ENCODE measurements around the gene R3HDM1.
A peak's percentile ranks its signal among the peaks of the same experiment; 100 is the strongest.
"Not testable (repeated sequence)": the region's sequence is repeated elsewhere in the genome, so short reads cannot be mapped to it uniquely, and the experiment has no call there.

The R3HDM1 gene

GRCh38 chr2:135708159-135708558, 176.9 kb downstream of the R3HDM1 start:
- DNase-seq: no peak

GRCh38 chr2:135709992-135710391, 178.7 kb downstream of the R3HDM1 start:
- DNase-seq: peak in 49 of 58 donors; percentile 2 to 81 (median 29)

DNA sequence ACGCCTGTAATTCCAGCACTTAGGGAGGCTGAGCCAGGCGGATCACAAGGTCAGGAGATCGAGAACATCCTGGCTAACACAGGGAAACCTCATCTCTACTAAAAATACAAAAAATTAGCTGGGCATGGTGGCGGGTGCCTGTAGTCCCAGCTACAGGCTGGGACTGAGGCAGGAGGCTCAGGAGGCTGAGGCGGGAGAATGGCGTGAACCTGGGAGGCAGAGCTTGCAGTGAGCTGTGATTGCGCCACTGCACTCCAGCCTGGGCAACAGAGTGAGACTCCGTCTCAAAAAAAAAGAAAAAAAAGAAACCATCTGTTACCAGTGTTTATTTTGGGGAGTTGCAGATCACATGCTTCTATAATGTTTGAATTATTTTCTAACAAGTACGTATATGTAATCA, 183.8 kb downstream of the R3HDM1 start:
- DNase-seq: not testable (repeated sequence)

- DNase-seq: no peak
These were observed 196.9 kb downstream of the R3HDM1 start for GRCh38 chr2:135728064-135728743.

DNA sequence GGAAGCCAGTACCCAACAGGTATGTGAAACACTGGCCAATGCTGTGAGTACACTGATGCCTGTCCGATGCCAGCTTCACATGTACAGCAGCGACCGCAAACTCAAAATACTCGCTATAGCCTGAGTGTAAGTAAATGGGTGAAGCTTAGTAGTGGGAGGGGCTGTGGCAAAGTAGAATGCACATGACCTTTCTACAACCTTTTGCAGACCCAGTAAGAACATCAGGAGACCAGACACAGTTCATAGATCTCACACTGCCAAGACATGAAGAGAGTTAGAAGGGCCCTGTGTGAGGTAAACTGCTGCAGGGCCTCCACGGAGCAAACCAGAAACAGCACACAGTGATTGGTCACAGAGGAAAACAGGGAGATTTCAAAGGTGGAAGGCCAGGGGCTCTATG, 201.3 kb downstream of the R3HDM1 start:
- DNase-seq: no peak

- DNase-seq: no peak
These were observed 201.8 kb downstream of the R3HDM1 start for GRCh38 chr2:135733045-135733444.

DNA sequence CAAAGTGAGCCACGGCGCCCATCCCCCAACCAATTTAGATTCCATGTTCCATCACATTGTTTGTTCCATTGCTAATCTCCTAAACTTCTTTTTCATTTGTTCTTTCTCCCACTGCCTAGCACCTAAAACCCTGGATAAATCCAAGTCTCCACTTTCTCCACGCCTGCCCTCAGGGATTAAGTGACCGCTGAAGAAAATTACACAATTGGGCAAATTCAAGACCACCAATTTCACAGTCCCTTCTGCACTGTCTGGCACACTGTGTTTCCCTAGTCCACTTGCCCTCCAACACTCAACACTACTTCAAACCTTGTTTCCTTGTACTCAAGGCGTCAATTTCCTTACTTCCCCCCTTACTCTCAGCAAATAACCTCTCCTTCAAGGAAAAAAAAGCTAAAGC, 205.3 kb downstream of the R3HDM1 start:
- no peak for DNase-seq

DNA sequence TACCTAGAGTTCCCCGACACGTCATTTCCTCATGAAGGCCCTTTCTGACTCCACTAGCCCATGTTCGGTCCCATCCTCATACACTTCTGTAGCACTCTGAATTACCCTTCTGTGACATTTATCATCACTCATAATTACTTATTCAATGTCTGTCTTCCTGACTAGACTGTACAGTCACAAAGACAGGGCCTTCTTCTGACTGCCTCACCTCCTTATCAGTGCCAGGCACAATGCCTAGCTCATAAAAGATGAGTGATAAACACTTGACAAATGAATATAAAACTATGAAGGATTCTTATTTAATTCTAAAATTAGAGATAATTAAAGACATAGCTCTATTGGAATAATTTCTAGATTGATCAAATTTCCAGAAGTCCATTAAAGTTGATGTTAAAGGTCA, 208.9 kb downstream of the R3HDM1 start:
- no peak for DNase-seq

- no peak for DNase-seq
These were observed 209.7 kb downstream of the R3HDM1 start for GRCh38 chr2:135741043-135741394.

- peak; percentile 78 to 99 (median 96) for DNase-seq
These were observed 210.4 kb downstream of the R3HDM1 start, which contains the start of gene UBXN4 for GRCh38 chr2:135741395-135742324. UBXN4 (plus strand) TSS chr2:135741855; CDS start chr2:135741930, 75 bp downstream.

DNA sequence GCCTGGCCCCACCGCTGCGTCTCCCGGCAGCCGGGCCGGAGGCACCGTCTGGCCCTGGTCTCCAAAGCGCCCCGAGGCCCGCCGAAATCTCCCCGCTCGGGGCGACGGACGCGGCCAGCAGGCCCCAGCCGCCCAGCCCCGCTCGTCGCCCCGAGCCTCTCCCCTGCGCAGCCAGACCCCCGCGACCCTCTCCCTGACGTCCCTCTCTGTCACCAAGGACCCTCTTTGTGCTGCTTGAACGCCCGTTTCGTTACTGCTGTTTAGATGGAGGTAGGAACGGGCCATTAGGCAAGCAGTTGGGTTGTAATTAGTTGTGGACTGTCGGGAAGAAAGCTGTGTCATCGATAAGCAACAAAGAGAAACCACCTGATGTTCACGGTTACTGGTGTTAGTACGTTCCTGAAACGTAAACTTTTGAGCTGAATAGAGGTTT, 211.1 kb downstream of the R3HDM1 start:
- peak in 20 of 58 donors; percentile 12 to 71 (median 44) for DNase-seq

GRCh38 chr2:135743860-135744259, 212.6 kb downstream of the R3HDM1 start:
- DNase-seq: no peak

- DNase-seq: peak in 1 of 58 donors; percentile 1
These were observed 213.6 kb downstream of the R3HDM1 start for GRCh38 chr2:135744760-135745314.

GRCh38 chr2:135745545-135745944, 214.3 kb downstream of the R3HDM1 start:
- no peak for DNase-seq

- no peak for DNase-seq
These were observed 224.3 kb downstream of the R3HDM1 start for GRCh38 chr2:135755573-135755972.

GRCh38 chr2:135756692-135757091, 225.4 kb downstream of the R3HDM1 start:
- no peak for DNase-seq

DNA sequence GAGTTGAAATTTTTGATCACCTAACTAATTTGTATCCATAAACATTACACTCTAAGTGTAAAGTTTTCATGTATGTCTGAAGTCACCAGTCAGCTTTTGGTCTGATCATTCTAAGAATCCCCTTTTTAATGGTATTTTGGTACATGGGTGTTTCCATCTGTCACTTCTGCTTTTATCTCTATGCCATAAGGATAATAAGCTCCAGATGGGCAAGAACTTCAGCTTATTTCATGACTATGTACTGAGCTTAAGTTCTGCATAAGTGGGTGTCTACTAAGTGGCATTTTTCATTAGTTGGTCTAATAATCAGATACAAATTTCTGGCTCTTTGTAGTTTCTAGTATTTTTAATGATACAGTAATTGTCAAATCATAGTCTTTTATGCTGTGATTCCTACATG, 230.7 kb downstream of the R3HDM1 start:
- no peak for DNase-seq

DNA sequence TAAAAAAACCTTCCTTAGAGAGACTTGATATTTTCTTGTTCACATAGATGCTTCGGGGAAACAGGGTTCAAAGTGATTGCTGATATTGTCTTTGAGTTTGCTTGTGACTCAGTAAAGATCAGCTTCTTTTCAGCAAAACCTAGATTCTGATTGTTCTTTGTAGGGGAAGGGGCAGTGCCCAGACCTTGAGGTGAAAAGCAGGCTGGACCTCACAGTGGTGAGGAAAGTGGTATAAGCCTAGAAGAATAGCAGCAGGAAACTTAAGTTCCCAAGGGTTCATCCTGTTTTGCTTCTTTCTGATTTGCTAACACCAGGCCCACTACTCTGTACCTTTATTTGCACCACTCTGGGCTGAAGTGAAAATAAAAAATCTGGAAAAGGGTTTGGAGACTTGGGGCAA, 231.2 kb downstream of the R3HDM1 start:
- DNase-seq: no peak

DNA sequence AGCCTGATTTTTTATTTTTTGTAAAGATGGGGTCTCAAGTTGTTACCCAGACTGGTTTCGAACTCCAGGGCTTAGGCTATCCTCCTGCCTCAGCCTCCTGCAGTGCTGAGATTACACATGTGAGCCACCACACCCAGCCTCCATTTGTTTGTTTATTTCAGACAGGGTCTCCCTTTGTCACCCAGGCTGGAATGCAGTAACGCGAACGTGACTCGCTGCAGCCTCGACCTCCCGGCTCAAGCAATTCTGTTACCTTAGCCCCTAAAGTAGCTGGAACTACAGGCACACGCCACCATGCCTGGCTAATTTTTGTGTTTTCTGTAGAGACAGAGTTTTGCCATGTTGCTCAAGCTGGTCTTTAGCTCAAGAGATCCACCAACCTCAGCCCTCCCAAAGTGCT, 237.6 kb downstream of the R3HDM1 start:
- DNase-seq: no peak

DNA sequence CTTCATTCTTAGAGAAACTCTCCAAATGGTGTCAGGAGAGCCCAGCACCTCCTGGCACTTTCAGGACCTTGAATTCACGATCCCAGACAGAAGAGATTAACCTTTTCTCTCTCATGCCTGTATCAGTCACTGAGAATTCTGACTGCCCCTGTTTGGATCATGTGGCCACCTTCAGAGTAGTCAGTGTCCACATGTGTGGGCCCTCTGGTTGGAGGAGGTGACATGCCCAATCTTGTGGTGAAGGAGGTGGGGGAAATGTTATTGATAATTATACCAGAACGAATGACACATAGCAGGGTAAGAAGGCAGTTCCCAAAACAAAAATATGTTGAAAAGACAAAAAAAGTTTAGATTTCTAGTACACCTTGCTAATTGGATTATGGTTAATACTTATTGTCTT, 242.0 kb downstream of the R3HDM1 start:
- no peak for DNase-seq

- DNase-seq: no peak
These were observed 242.6 kb downstream of the R3HDM1 start for GRCh38 chr2:135773917-135774316.
